ENCODE measurements around the gene KAT6B.

The KAT6B gene

DNA sequence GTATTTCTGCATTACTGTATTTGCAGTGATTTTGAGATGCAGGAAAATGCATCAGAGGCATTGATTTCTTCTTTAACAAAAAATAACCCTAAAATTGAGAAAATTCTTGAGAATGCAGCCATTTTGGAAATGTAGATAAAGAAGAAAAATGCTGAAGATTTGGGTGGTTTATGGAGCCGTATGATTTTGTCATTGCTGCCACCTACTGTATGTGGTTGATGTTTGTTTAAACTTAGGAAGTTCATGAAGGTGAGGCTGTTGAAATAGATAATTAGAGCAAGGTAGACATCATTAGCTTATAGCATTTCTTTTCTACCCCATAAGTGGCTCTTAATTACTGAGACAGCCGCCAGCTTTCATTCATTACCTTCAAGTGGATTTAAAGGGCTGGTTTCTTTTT is 193.0 kb downstream of the KAT6B start:
- DNase-seq: no peak

GRCh38 chr10:75020168-75020567 is 193.8 kb downstream of the KAT6B start:
- DNase-seq: no peak

GRCh38 chr10:75021379-75022249 is 195.2 kb downstream of the KAT6B start:
- DNase-seq: no peak

DNA sequence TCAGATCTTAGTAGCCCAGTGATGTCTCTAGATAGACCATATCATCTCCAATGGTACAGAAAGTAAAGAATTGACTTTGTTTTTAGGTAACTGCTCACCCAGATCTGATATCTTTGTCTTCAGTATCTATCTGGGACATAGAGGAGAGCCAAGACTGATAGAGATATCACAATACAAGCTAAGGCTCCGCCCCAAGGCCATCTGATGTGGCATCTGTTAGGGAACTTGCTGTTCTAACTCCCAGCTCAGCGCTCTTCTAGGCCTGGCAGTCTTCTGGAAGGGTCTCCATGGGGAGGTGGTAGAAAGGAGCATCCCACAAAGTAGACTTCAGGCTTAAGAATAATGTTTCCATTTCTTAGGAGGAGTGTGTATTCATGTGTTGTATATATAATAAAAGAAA is 196.7 kb downstream of the KAT6B start:
- no peak for DNase-seq

GRCh38 chr10:75024971-75025523 is 198.6 kb downstream of the KAT6B start:
- DNase-seq: no peak

DNA sequence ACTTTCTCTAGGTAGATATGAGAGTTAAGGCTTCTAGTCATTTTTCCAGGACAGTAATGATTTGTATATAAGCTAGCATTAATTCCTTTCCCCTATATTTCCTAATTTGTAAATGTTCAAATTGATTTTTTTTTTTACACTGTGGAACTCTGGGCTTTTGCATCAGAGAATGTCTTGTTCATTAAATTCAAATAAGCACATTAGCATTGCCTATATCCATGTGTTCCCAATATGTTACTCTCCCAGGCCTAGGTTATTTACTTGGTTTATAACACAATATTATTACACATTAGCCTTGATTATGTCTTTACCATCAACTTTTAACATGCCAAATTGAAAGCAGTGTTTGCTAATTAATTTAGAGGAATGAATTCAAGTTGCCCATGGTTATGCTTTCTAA is 201.6 kb downstream of the KAT6B start:
- DNase-seq: no peak

DNA sequence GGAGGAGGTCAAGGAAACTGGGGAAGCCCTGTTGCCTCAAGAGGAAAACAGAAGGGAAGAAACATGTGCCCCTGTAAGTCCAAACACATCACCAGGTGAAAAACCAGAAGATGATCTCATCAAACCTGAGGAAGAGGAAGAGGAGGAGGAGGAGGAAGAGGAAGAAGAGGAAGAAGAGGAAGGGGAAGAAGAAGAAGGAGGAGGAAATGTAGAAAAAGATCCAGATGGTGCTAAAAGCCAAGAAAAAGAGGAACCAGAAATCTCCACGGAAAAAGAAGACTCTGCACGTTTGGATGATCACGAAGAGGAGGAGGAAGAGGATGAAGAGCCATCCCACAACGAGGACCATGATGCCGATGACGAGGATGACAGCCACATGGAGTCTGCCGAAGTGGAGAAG is 202.3 kb downstream of the KAT6B start:
- DNase-seq: no peak

DNA sequence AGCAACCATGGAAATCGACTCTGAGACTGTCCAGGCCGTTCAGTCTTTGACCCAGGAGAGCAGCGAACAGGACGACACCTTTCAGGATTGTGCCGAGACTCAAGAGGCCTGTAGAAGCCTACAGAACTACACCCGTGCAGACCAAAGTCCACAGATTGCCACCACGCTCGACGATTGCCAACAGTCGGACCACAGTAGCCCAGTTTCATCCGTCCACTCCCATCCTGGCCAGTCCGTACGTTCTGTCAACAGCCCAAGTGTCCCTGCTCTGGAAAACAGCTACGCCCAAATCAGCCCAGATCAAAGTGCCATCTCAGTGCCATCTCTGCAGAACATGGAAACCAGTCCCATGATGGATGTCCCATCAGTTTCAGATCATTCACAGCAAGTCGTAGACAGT is 203.0 kb downstream of the KAT6B start:
- no peak for DNase-seq

- DNase-seq: no peak
Measured at GRCh38 chr10:75029857-75030256, 203.5 kb downstream of the KAT6B start.

DNA sequence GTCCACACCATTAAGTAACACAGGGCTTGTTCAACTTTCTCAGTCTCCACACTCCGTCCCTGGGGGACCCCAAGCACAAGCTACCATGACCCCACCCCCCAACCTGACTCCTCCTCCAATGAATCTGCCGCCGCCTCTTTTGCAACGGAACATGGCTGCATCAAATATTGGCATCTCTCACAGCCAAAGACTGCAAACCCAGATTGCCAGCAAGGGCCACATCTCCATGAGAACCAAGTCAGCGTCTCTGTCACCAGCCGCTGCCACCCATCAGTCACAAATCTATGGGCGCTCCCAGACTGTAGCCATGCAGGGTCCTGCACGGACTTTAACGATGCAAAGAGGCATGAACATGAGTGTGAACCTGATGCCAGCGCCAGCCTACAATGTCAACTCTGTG is 204.0 kb downstream of the KAT6B start:
- DNase-seq: no peak

GRCh38 chr10:75032119-75032518 is 205.7 kb downstream of the KAT6B start:
- no peak for DNase-seq

DNA sequence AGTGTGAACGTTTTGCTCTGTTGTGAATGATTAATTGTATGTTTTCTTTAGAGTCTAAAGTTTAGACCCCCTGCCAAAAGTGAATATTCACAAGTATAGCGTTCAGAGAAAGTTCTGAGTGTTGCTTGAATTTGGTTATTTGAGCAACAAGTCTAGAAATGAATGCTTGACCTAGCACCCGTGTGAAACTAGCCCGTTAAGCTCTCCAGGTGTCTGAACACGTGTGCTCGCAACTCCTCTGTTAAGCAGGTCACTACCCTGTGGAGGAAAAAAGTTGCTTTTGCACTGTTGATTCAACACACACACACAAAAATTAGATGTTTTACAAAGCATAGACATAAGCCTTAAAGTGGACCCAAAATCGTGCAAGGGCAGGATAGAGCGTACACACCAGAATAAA is 206.4 kb downstream of the KAT6B start:
- no peak for DNase-seq

GRCh38 chr10:75033399-75034130 is 207.2 kb downstream of the KAT6B start:
- DNase-seq: no peak

DNA sequence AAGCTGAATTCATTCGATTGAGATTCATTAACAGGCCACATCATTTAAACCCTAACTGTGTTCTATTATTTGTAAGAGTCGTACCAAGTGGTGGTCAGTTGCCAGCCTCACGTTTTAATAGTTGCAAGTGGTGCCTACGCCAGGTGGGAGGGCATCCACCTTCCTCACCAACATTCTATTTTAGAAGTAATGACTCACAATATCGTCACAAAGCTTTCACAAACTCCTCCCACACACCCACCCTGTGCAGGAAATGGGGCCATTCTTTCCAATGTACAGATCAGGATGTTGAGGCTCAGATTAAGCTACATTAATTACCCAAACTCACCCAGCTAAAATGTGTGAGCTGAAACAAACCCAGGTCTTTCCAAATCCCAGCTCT is 207.7 kb downstream of the KAT6B start:
- DNase-seq: no peak

GRCh38 chr10:75034714-75035258 is 208.4 kb downstream of the KAT6B start:
- no peak for DNase-seq

GRCh38 chr10:75035975-75036708 is 209.7 kb downstream of the KAT6B start:
- DNase-seq: no peak

DNA sequence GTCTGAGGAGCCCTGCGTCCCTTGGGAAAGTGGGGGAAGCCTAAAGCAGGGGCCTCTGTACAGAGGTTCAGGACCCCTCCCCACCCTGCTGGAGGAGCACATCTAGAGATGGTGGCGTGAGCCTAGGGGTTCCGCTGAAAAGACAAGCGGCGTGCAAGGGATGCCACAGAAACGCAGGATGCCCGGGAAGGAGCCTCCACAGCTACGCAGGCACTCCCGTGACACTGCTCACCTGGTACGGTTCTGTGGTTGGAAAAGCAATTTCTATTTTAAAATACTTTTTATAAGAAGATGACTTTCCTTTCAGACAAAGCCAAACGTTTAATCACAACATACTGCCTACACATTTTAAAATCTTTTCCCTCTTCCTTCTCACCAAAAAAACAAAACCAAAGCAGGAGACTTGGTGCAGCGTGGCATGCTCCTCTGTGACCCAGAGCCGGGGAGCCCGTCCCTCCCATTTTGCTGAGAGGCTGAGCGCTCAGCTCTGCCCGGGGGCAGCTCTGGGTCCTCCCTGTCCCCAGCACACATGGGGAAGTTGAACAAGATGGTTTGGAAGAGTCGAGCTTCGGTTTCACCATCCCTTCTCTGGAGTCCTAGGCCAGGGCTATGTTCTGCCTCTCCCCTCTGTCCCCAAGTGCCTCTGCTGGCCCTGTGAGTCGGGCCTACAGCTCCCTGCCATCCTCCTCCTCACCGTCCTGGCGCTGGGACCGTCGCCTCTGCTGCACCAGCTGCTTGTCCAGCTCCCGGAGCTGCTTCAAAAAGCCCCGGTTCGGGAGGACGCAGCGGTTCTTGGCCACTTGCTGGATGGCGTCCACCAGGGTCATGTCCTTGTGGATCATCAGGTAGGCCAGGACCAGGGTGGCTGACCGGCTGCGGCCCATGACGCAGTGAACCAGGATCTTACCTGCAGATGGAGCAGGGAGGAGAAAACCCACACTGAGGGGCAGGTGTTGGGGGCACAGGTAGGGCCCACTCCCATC is 211.1 kb downstream of the KAT6B start:
- DNase-seq: no peak

GRCh38 chr10:75038335-75038734 is 211.9 kb downstream of the KAT6B start:
- no peak for DNase-seq

- no peak for DNase-seq
Measured at GRCh38 chr10:75040576-75040975, 214.2 kb downstream of the KAT6B start.

DNA sequence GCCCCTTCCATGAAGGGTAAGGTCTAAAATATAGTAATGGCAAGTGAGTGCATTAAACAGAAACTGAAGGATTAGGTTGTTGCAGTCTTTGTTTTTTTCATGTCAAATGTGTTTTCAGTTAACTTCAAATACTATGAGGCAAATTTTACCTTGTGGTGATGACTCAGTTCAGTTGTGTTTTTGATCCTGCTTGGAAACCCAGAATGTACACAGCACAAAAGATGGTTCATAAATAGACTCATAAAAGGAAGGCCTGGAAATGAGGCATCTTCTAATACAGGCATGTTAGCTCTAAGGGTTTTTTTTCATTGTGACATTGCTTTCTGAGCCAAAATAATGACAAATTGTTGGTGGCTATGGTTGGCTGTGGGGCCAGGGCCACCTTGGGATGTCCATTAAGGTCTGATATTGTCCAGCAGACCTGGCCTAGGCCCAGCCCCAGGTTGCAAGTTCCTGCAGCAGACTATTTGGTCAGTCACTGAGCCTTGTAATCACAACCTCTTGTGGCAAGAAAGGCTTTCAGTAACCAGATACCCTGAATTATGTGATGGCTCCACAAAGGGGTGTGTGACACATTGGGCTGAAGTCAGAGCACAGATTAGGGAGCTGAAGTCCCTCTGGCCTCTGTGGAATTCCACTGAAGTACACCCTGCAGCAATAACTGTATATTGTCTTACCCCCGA is 216.0 kb downstream of the KAT6B start:
- no peak for DNase-seq

Data from 8988T (cell line).